ENCODE results near the gene IFNA21.
"Not testable (repeated sequence)": the region's sequence is repeated elsewhere in the genome, so short reads cannot be mapped to it uniquely, and the experiment has no call there.

IFNA21 gene

GRCh38 chr9:21141427-21141882, 25.0 kb downstream of the IFNA21 start, which contains the start of gene IFNW1:
Gene IFNW1, minus strand, starts transcription at chr9:21141832. Its CDS starts 262 bp downstream, at chr9:21141570.
- DNase-seq: no peak

- no peak for DNase-seq
Measured at GRCh38 chr9:21137020-21137419, 29.4 kb downstream of the IFNA21 start.

- no peak for DNase-seq
Measured at GRCh38 chr9:21135736-21136135, 30.7 kb downstream of the IFNA21 start.

- DNase-seq: not testable (repeated sequence)
Measured at GRCh38 chr9:21128186-21128585, 38.3 kb downstream of the IFNA21 start.

- DNase-seq: no peak
Measured at GRCh38 chr9:21121595-21122251, 44.7 kb downstream of the IFNA21 start.

- no peak for DNase-seq
Measured at GRCh38 chr9:21121079-21121478, 45.4 kb downstream of the IFNA21 start.

- DNase-seq: peak; percentile 65 to 88 (median 80)
Measured at GRCh38 chr9:21119093-21119770, 47.2 kb downstream of the IFNA21 start.

Data from suppressor macrophage (primary cell).